Measurements from ENCODE around the gene PALM3.

PALM3 gene

GRCh38 chr19:14033946-14034345 is 27.9 kb downstream of the PALM3 start:
- no peak for TF ChIP-seq BACH2 (CRISPR knock-in tag; IDR thresholded peaks at IDR 0.05; ENCODE audit: borderline replicate concordance)
- TF ChIP-seq ZNF565 (CRISPR knock-in tag; conservative IDR thresholded peaks at IDR 0.05; ENCODE audit: low read depth), result no peak
- no peak for TF ChIP-seq ZNF8 (CRISPR knock-in tag; IDR thresholded peaks at IDR 0.05)
- no peak for TF ChIP-seq ZFP3 (CRISPR knock-in tag; IDR thresholded peaks at IDR 0.05)
- TF ChIP-seq ZFP30 (CRISPR knock-in tag; IDR thresholded peaks at IDR 0.05), result no peak
- no peak for TF ChIP-seq POU6F1 (CRISPR knock-in tag; IDR thresholded peaks at IDR 0.05; ENCODE audit: borderline replicate concordance, low read depth)
- TF ChIP-seq SNAI2 (CRISPR knock-in tag; IDR thresholded peaks at IDR 0.05), result no peak
- TF ChIP-seq CREB5 (CRISPR knock-in tag; IDR thresholded peaks at IDR 0.05; ENCODE audit: low read depth), result no peak
- TF ChIP-seq OSR1 (CRISPR knock-in tag; IDR thresholded peaks at IDR 0.05), result no peak
- TF ChIP-seq ZC3H10 (CRISPR knock-in tag; IDR thresholded peaks at IDR 0.05), result no peak
- no peak for TF ChIP-seq ARNTL (CRISPR knock-in tag; IDR thresholded peaks at IDR 0.05; ENCODE audit: borderline replicate concordance, low read depth)
- no peak for TF ChIP-seq TCF4 (CRISPR knock-in tag; IDR thresholded peaks at IDR 0.05; ENCODE audit: borderline replicate concordance)
- TF ChIP-seq CSRNP3 (CRISPR knock-in tag; IDR thresholded peaks at IDR 0.05), result no peak

GRCh38 chr19:14031719-14032480 is 30.0 kb downstream of the PALM3 start, which contains the start of gene IL27RA:
Gene IL27RA, plus strand, starts transcription at chr19:14031762. Its CDS starts 111 bp downstream, at chr19:14031873.
- TF ChIP-seq ZFP3 (CRISPR knock-in tag; IDR thresholded peaks at IDR 0.05) (no peak), ZFP30 (CRISPR knock-in tag; IDR thresholded peaks at IDR 0.05) (no peak), SNAI2 (CRISPR knock-in tag; IDR thresholded peaks at IDR 0.05) (no peak), TSHZ2 (CRISPR knock-in tag; IDR thresholded peaks at IDR 0.05) (no peak), RARB (CRISPR knock-in tag; IDR thresholded peaks at IDR 0.05) (no peak), ESRRG (CRISPR knock-in tag; IDR thresholded peaks at IDR 0.05) (no peak), BACH2 (CRISPR knock-in tag; IDR thresholded peaks at IDR 0.05; ENCODE audit: borderline replicate concordance) (no peak), TCF4 (CRISPR knock-in tag; IDR thresholded peaks at IDR 0.05; ENCODE audit: borderline replicate concordance) (no peak), ZNF8 (CRISPR knock-in tag; IDR thresholded peaks at IDR 0.05) (no peak), TOX (CRISPR knock-in tag; IDR thresholded peaks at IDR 0.05; ENCODE audit: borderline replicate concordance) (no peak), ISL1 (CRISPR knock-in tag; IDR thresholded peaks at IDR 0.05) (no peak), CSDC2 (CRISPR knock-in tag; IDR thresholded peaks at IDR 0.05) (no peak), CSRNP3 (CRISPR knock-in tag; IDR thresholded peaks at IDR 0.05) (no peak), GLIS3 (CRISPR knock-in tag; IDR thresholded peaks at IDR 0.05) (no peak)
- ATAC-seq, result peak; percentile 87

More at GRCh38 chr19:14033946-14034345, 27.9 kb downstream of the PALM3 start:
- ATAC-seq, result no peak

Measured in SK-N-SH treated with all-trans-retinoic acid at 6 μM for 48 hours (cell line).